OCI-LY7 (cell line): ENCODE results near the gene COX6A1. TPM values are rescaled to one million over a fixed set of nuclear protein-coding genes. Genes with fewer than 3 reads are reported as not detected.
A peak's percentile ranks its signal among the peaks of the same experiment; 100 is the strongest.

Source experiments
- BruUV-seq: library from RNA; stranded (reverse); fragments of 400-500 nt; replicated peaks from 2 replicates; lab custom pipeline; 2021; lab: Mats Ljungman, UMichigan
- CTCF ChIA-PET: fragments of 300-600 bp; sonication (Branson Sonifier 250); formaldehyde crosslinking; loops from one replicate; lab custom pipeline; 2022; ENCODE audit warnings: antibody characterized with exemption; ENCODE audit not compliant: unreplicated experiment; lab: Charles Lee
- POLR2A ChIA-PET: fragments of 300-600 bp; sonication (Branson Sonifier 250); formaldehyde crosslinking; loops from one replicate; lab custom pipeline; 2022; ENCODE audit warnings: antibody characterized with exemption; lab: Charles Lee
- DNase-seq: peaks from one replicate; pipeline ENCODE4 v3.0.0-alpha.2; 2015; ENCODE audit warnings: low spot score
- H2AFZ ChIP-seq: fragments of 200-600 bp; sonication (generic), shearing (Covaris generic); 2 replicates; pipeline ENCODE4 v1.6.1; 2014; ENCODE audit warnings: mild to moderate bottlenecking, antibody characterized with exemption, low read length, moderate library complexity
- H3K27ac ChIP-seq: fragments of 200-600 bp; sonication (generic); 2 replicates; pipeline ENCODE4 v1.5.1; 2014; ENCODE audit warnings: mixed run types, low read depth, mild to moderate bottlenecking, moderate library complexity, low read length, inconsistent platforms; ENCODE audit not compliant: poor library complexity, severe bottlenecking
- H3K36me3 ChIP-seq: fragments of 200-600 bp; sonication (generic); 2 replicates; pipeline ENCODE4 v1.6.1; 2014; ENCODE audit warnings: mild to moderate bottlenecking, antibody characterized with exemption, low read length, moderate library complexity, mixed read lengths; ENCODE audit not compliant: insufficient read depth
- H3K4me1 ChIP-seq: fragments of 200-600 bp; sonication (generic); 2 replicates; pipeline ENCODE4 v1.5.1; 2014; ENCODE audit warnings: mild to moderate bottlenecking, low read length; ENCODE audit not compliant: insufficient read depth, poor library complexity, severe bottlenecking
- H3K4me2 ChIP-seq: fragments of 200-600 bp; sonication (generic); 2 replicates; pipeline ENCODE4 v1.6.1; 2014; ENCODE audit warnings: mild to moderate bottlenecking, low read length
- H3K4me3 ChIP-seq: fragments of 200-600 bp; sonication (generic); 2 replicates; pipeline ENCODE4 v1.5.1; 2014; ENCODE audit warnings: mild to moderate bottlenecking, low read depth, low read length; ENCODE audit not compliant: poor library complexity, severe bottlenecking
- H3K79me2 ChIP-seq: fragments of 200-600 bp; sonication (generic); 2 replicates; pipeline ENCODE4 v1.6.1; 2016; ENCODE audit warnings: low read depth, mild to moderate bottlenecking, low read length, moderate library complexity, mixed read lengths; ENCODE audit not compliant: insufficient read depth
- H3K9me2 ChIP-seq: fragments of 200-600 bp; sonication (generic); 2 replicates; pipeline ENCODE4 v1.6.1; 2016; ENCODE audit warnings: mild to moderate bottlenecking, low read length, mixed read lengths; ENCODE audit not compliant: insufficient read depth
- H3K9me3 ChIP-seq: fragments of 200-600 bp; sonication (generic); 2 replicates; pipeline ENCODE4 v1.6.1; 2014; ENCODE audit warnings: mild to moderate bottlenecking, mixed run types, low read length, mixed read lengths
- H4K20me1 ChIP-seq: fragments of 200-600 bp; sonication (generic); 2 replicates; pipeline ENCODE4 v1.6.1; 2014; ENCODE audit warnings: mild to moderate bottlenecking, antibody characterized with exemption, low read length, moderate library complexity, mixed read lengths; ENCODE audit not compliant: insufficient read depth
- CTCF ChIP-seq: fragments of 200-600 bp; sonication (generic); conservative IDR thresholded peaks from 2 replicates; pipeline ENCODE4 v1.5.1; 2014; ENCODE audit warnings: mild to moderate bottlenecking, antibody characterized with exemption, low read length, moderate library complexity, mixed read lengths
- EZH2phosphoT487 ChIP-seq: fragments of 200-600 bp; sonication (generic); IDR thresholded peaks from 2 replicates; pipeline ENCODE4 v1.6.1; 2018; ENCODE audit warnings: low read depth, borderline replicate concordance, mild to moderate bottlenecking, mixed run types, antibody characterized with exemption, low read length, moderate library complexity, mixed read lengths
- intact Hi-C: fragments of 100-400 bp; cut with micrococcal nuclease; formaldehyde crosslinking; loops from one replicate; pipeline ENCODE4 v1.10.0; 2022; ENCODE audit not compliant: unreplicated experiment
- total RNA-seq, 2 experiments: library from RNA; depleted of rRNA in 1 of 2; stranded (reverse); fragments of >200 nt in 1 of 2; shearing (Covaris generic) in 1 of 2; gene quantifications; 2 replicates each; pipeline ENCODE4 v1.2.3, GENCODE V29; 2014 to 2022

The COX6A1 gene
- total RNA-seq, 2 experiments from 2014 or later = 449 to 591 TPM

- ChIA-PET POLR2A (interaction anchor here (0.6 to 2.0 kb wide), 3 partner anchors 31 to 468 kb away, joined by 4 read pairs; no protein-coding TSS in a partner anchor), CTCF (no interaction called here)
- DNase-seq = no peak
- Histone ChIP-seq H3K27ac (no peak overlapping the region), H2AFZ (no peak overlapping the region), H3K36me3 (peaks cover 81% of the 10 kb centered on the region), H3K4me3 (no peak overlapping the region), H3K9me3 (no peaks in the 10 kb centered on the region), H3K4me1 (peaks cover 34% of the 10 kb centered on the region), H3K79me2 (peaks cover 67% of the 10 kb centered on the region), H4K20me1 (peaks cover 38% of the 10 kb centered on the region), H3K9me2 (no peaks in the 10 kb centered on the region), H3K4me2 (no peak overlapping the region)
- no peak for TF ChIP-seq CTCF
- no TSS peak for BruUV-seq
- intact Hi-C loops = loop anchor here (2.0 kb wide), 1 partner anchor 27 kb away; the partner anchor contains the start of gene COX6A1
These were observed 27.8 kb downstream of the COX6A1 start for GRCh38 chr12:120465756-120466155.

GRCh38 chr12:120466560-120467315, 28.8 kb downstream of the COX6A1 start:
- TF ChIP-seq EZH2phosphoT487 (no peak), CTCF (peak; percentile 82)

More at GRCh38 chr12:120466560-120467315, 28.8 kb downstream of the COX6A1 start:
- peaks cover 38% of the 10 kb centered on the region for H4K20me1 ChIP-seq
- H3K36me3 ChIP-seq = peaks cover 71% of the 10 kb centered on the region
- peaks cover 42% of the 10 kb centered on the region for H3K4me1 ChIP-seq
- no peaks in the 10 kb centered on the region for H3K9me2 ChIP-seq
- ChIA-PET POLR2A (interaction anchor here (1.7 to 2.0 kb wide), 2 partner anchors 8 to 30 kb away, joined by 4 to 5 read pairs; no protein-coding TSS in a partner anchor), CTCF (interaction anchor here (0.6 to 1.0 kb wide), 2 partner anchors 14 to 37 kb away, joined by 3 to 6 read pairs; no protein-coding TSS in a partner anchor)
- peak overlapping the region; percentile 100 for H3K4me2 ChIP-seq
- no peak overlapping the region for H3K27ac ChIP-seq
- BruUV-seq = no TSS peak
- H3K4me3 ChIP-seq = peak overlapping the region; percentile 18
- no peak overlapping the region for H2AFZ ChIP-seq
- intact Hi-C loops = loop anchor here (2.0 kb wide), 1 partner anchor 28 kb away; the partner anchor contains the start of gene COX6A1
- DNase-seq = peak; percentile 64
- peaks cover 67% of the 10 kb centered on the region for H3K79me2 ChIP-seq
- no peaks in the 10 kb centered on the region for H3K9me3 ChIP-seq
